Stimulated activated naive CD8-positive, alpha-beta T cell treated with anti-CD3 and anti-CD28 coated beads, Interleukin-15, Interleukin-2, amounts not matched to agents 100 ng/mL and 50 ng/mL, for 24 hours (primary cell): ENCODE results near the gene DHX58.

ENCODE experiments used
- H3K27ac Mint-ChIP-seq: one replicate; pipeline ENCODE4 v1.8.0; 2021; ENCODE audit warnings: mild to moderate bottlenecking, mixed read lengths
- H3K27me3 Mint-ChIP-seq: one replicate; pipeline ENCODE4 v1.8.0; 2021; ENCODE audit warnings: mixed read lengths
- H3K36me3 Mint-ChIP-seq: one replicate; pipeline ENCODE4 v1.8.0; 2021; ENCODE audit warnings: low read depth, mixed read lengths
- H3K4me1 Mint-ChIP-seq: one replicate; pipeline ENCODE4 v1.8.0; 2021; ENCODE audit warnings: low read depth, mixed read lengths
- H3K4me3 Mint-ChIP-seq: one replicate; pipeline ENCODE4 v1.8.0; 2021; ENCODE audit warnings: mild to moderate bottlenecking, mixed read lengths
- H3K9me3 Mint-ChIP-seq: one replicate; pipeline ENCODE4 v1.8.0; 2021; ENCODE audit warnings: mixed read lengths

DHX58 gene

GRCh38 chr17:42065201-42065600 lies 47.3 kb downstream of the DHX58 start:
- H3K4me3 Mint-ChIP-seq: no peak overlapping the region
- no peaks in the 10 kb centered on the region for H3K36me3 Mint-ChIP-seq
- H3K9me3 Mint-ChIP-seq: no peaks in the 10 kb centered on the region
- H3K27me3 Mint-ChIP-seq: no peaks in the 10 kb centered on the region
- H3K4me1 Mint-ChIP-seq: peaks cover 26% of the 10 kb centered on the region
- no peak overlapping the region for H3K27ac Mint-ChIP-seq

GRCh38 chr17:42062681-42063080 lies 49.8 kb downstream of the DHX58 start:
- H3K4me1 Mint-ChIP-seq: peaks cover 26% of the 10 kb centered on the region
- no peaks in the 10 kb centered on the region for H3K27me3 Mint-ChIP-seq
- H3K9me3 Mint-ChIP-seq: no peaks in the 10 kb centered on the region
- H3K4me3 Mint-ChIP-seq: no peak overlapping the region
- no peak overlapping the region for H3K27ac Mint-ChIP-seq
- no peaks in the 10 kb centered on the region for H3K36me3 Mint-ChIP-seq

GRCh38 chr17:42061646-42062487 lies 50.6 kb downstream of the DHX58 start:
- no peaks in the 10 kb centered on the region for H3K27me3 Mint-ChIP-seq
- H3K27ac Mint-ChIP-seq: no peak overlapping the region
- H3K36me3 Mint-ChIP-seq: no peaks in the 10 kb centered on the region
- H3K4me3 Mint-ChIP-seq: no peak overlapping the region
- no peaks in the 10 kb centered on the region for H3K9me3 Mint-ChIP-seq
- peaks cover 26% of the 10 kb centered on the region for H3K4me1 Mint-ChIP-seq

- Mint-ChIP-seq H3K27me3 (no peaks in the 10 kb centered on the region), H3K4me1 (peaks cover 25% of the 10 kb centered on the region), H3K36me3 (no peaks in the 10 kb centered on the region), H3K4me3 (no peak overlapping the region), H3K9me3 (no peaks in the 10 kb centered on the region), H3K27ac (peak overlapping the region; percentile 15)
These were observed 52.3 kb downstream of the DHX58 start for GRCh38 chr17:42060231-42060630.

- H3K4me3 Mint-ChIP-seq: no peak overlapping the region
- H3K9me3 Mint-ChIP-seq: no peaks in the 10 kb centered on the region
- no peaks in the 10 kb centered on the region for H3K36me3 Mint-ChIP-seq
- peaks cover 21% of the 10 kb centered on the region for H3K4me1 Mint-ChIP-seq
- H3K27me3 Mint-ChIP-seq: no peaks in the 10 kb centered on the region
- no peak overlapping the region for H3K27ac Mint-ChIP-seq
These were observed 52.7 kb downstream of the DHX58 start for GRCh38 chr17:42059815-42060214.

GRCh38 chr17:42058063-42058462 lies 54.5 kb downstream of the DHX58 start:
- Mint-ChIP-seq H3K36me3 (no peaks in the 10 kb centered on the region), H3K27ac (no peak overlapping the region), H3K4me3 (no peak overlapping the region), H3K27me3 (peaks cover 7% of the 10 kb centered on the region), H3K9me3 (no peaks in the 10 kb centered on the region), H3K4me1 (peaks cover 3% of the 10 kb centered on the region)

- H3K4me3 Mint-ChIP-seq: no peak overlapping the region
- H3K9me3 Mint-ChIP-seq: no peaks in the 10 kb centered on the region
- no peak overlapping the region for H3K27ac Mint-ChIP-seq
- no peaks in the 10 kb centered on the region for H3K36me3 Mint-ChIP-seq
- H3K27me3 Mint-ChIP-seq: peaks cover 21% of the 10 kb centered on the region
- H3K4me1 Mint-ChIP-seq: no peaks in the 10 kb centered on the region
These were observed 55.9 kb downstream of the DHX58 start for GRCh38 chr17:42056635-42057034.

- Mint-ChIP-seq H3K27ac (no peak overlapping the region), H3K4me3 (no peak overlapping the region), H3K9me3 (no peaks in the 10 kb centered on the region), H3K27me3 (peaks cover 29% of the 10 kb centered on the region), H3K4me1 (peaks cover 3% of the 10 kb centered on the region), H3K36me3 (no peaks in the 10 kb centered on the region)
These were observed 57.0 kb downstream of the DHX58 start for GRCh38 chr17:42055496-42055895.

- H3K4me1 Mint-ChIP-seq: peaks cover 4% of the 10 kb centered on the region
- H3K36me3 Mint-ChIP-seq: no peaks in the 10 kb centered on the region
- H3K4me3 Mint-ChIP-seq: no peak overlapping the region
- H3K27ac Mint-ChIP-seq: no peak overlapping the region
- no peaks in the 10 kb centered on the region for H3K9me3 Mint-ChIP-seq
- peaks cover 29% of the 10 kb centered on the region for H3K27me3 Mint-ChIP-seq
These were observed 57.5 kb downstream of the DHX58 start for GRCh38 chr17:42055027-42055426.

GRCh38 chr17:42053731-42054500 lies 58.6 kb downstream of the DHX58 start:
- Mint-ChIP-seq H3K4me3 (no peak overlapping the region), H3K27me3 (peaks cover 34% of the 10 kb centered on the region), H3K9me3 (no peaks in the 10 kb centered on the region), H3K4me1 (peaks cover 7% of the 10 kb centered on the region), H3K36me3 (no peaks in the 10 kb centered on the region), H3K27ac (no peak overlapping the region)

- no peaks in the 10 kb centered on the region for H3K9me3 Mint-ChIP-seq
- H3K36me3 Mint-ChIP-seq: no peaks in the 10 kb centered on the region
- H3K27me3 Mint-ChIP-seq: peaks cover 38% of the 10 kb centered on the region
These were observed 60.1 kb downstream of the DHX58 start for GRCh38 chr17:42052346-42052877.

GRCh38 chr17:42051645-42052044 lies 60.9 kb downstream of the DHX58 start:
- Mint-ChIP-seq H3K9me3 (no peaks in the 10 kb centered on the region), H3K27me3 (peaks cover 38% of the 10 kb centered on the region), H3K36me3 (no peaks in the 10 kb centered on the region), H3K4me1 (peaks cover 7% of the 10 kb centered on the region), H3K4me3 (no peak overlapping the region), H3K27ac (no peak overlapping the region)

More at GRCh38 chr17:42052346-42052877, 60.1 kb downstream of the DHX58 start:
- Mint-ChIP-seq H3K4me1 (peaks cover 7% of the 10 kb centered on the region), H3K27ac (no peak overlapping the region), H3K4me3 (no peak overlapping the region)
